HG03159 (cell line): Measurements from ENCODE around the gene TRIM26.
"Not testable (repeated sequence)": the region's sequence is repeated elsewhere in the genome, so short reads cannot be mapped to it uniquely, and the experiment has no call there.

Source experiments
- ATAC-seq: cut with Tn5 transposase; IDR thresholded peaks from one replicate; pipeline ENCODE4 v1.9.1; 2021; ENCODE audit warnings: mild to moderate bottlenecking, moderate library complexity; ENCODE audit not compliant: unreplicated experiment

TRIM26 gene

DNA sequence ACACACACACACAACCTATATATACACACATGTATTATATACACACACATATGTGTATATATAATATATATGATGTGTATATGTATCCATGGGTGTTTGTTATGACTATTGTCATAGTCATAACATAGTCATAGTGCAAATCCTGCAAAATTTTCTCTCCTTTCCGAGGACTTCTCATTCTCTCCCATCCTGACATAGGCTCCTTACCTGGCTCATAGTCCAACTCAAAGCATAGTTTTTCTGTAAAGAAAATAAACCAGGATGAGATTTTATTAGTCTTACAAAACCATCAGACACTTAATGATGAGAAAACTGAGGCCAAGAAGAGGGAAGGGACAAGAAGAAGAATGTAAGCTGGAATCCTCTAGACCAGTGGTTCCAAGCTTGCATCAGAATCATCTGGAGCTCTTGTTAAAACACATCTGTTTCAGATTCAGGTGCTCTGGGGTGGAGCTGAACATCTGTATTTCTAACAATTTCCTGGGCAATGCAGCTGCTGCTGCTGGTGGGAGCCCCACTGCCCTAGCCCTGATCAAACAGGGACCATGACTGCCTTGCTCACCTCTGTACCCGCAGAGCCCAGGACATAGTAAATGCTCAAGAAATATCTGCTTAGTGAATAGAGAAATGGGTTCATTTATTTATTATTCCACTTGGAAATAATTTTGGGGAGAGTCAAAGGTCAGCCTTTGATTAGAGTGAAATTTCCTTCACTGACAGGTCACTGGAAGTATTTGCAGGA lies 57.5 kb downstream of the TRIM26 start:
- ATAC-seq: no peak

DNA sequence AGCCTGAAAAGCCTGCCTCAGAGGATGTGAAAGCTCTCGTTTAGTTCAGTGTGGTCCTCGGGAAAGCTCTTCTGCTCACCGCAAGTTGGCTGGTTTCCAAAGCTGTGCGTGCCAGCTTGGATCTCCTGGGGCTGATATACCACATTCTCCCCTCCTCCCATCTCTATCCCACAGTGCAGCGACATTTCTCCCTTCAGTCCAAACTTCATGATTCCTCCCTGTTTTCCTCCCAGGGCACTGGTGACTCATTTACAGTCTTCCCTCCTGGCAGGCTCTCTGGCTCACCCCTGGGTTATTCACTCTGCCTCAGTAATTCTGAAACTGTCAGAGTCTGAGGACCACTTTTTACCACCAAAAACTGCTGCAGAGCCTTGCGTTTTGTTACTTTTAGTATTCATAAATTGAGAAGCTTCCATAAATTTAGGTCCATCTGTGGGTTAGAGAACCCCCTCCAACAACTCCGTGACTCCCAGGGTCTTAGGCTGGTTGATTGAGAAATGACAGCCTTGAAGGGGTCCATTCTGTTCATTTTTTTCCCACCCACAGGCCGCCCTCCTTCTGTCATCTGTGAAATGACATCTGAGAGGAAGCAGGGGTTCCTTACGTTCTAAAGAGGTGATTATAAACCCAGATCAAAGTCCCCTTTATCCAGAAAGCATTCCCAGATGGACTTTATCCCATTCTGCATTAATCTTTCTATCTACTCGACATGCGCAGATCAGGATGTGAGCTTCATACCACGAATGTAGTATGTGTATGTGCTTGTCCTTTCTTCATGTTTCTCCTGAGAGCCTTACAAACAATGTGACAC lies 58.3 kb downstream of the TRIM26 start:
- ATAC-seq: no peak

DNA sequence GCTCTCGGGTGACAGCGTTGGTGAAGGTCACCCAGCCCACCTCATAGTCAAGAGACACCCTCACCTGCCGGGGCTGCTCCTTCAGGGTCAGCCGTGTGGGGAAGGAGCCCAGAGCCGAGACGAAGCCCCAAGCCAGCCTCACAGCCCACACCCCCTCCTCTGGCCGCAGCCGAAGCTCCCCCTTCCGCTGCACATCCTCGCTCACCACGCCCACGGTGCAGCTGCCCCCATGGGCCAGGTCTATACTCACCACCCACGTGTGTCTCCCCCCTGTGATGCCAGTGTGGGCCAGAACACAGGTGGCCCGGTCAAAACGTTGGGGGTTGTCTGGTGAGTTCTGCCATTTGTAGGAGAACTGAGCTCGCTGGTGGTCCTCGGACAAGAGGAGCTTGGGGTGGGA lies 59.1 kb downstream of the TRIM26 start:
- ATAC-seq: no peak

DNA sequence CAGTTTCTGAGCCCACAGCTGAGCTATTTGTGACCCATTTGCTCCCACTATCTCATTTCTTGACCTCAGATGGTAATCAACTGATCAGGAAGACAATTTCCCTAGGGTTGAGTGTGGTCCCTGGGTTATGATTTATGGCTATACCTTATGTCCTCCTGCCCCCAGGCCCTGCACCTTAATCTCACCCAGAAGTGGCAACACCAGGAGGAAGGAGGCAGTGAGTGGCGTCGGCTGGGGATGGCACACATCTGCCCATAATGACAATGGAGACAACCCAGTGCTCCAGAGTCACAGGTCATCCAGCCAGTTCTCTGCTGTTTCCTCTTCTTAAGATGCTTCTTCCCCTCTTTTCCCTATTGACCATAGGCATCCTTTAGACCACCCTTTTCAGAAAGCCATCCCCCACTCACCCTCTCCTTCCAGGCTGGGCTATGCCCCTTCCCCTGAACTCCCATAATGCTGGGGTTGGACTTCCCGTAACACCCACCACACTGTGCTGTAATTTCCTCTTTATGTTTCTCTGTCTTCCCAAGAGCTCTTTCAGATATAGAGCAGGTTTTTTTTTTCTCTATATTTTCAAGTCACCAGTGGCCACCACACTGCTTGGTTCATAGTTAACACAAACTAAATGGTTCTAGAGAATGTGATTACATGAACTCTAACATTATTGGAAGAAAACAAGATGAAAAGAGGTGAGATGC lies 60.1 kb downstream of the TRIM26 start:
- no peak for ATAC-seq

DNA sequence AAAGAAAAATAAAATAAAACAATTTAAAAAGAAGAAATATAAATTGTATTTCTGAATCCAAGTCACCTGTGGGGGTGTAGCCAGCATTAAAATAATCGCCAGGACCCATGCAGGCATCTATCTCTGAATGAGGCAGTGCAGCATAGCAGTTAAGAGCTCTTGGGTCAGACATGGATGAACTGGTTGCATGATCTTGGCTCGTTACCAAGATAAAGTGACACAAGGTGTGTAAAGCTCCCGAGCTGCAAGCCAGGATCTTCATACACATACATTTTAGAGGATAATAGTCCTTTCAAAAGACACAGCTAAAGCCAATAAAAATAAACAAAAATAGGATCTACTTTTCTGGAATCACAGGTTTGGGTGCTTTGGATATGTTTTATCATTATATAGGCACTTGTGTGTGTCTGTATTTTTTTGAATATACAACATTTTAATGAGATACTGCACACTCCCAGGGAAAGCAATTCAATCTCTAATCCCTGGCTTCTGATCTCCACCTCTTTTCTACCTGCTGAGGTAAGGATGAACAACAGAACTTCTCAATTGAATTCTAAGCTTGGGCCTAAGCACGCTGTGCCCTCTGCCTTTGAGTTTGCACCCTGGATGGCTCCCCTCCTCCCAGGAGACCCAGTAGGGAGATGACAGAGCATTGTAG lies 61.1 kb downstream of the TRIM26 start:
- no peak for ATAC-seq

DNA sequence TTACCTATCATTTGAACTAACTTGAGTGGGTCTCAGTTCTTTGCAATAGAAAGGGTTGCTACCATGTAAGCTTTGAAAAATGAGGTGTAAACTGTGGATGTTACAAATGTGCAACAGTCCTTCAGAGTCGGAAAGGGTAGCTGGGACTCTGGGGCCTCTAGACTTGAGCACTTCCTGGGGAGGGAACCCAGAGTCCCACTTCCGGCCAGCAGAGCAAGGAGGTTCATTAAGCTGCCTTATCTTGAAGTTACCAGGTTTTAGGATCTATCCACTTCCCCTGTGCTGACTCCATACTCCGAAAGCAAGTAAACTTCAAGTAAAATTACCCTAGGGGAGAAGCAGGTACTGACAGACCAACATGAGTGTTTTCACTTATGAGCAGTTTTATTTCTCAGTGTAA lies 61.6 kb downstream of the TRIM26 start:
- no peak for ATAC-seq

DNA sequence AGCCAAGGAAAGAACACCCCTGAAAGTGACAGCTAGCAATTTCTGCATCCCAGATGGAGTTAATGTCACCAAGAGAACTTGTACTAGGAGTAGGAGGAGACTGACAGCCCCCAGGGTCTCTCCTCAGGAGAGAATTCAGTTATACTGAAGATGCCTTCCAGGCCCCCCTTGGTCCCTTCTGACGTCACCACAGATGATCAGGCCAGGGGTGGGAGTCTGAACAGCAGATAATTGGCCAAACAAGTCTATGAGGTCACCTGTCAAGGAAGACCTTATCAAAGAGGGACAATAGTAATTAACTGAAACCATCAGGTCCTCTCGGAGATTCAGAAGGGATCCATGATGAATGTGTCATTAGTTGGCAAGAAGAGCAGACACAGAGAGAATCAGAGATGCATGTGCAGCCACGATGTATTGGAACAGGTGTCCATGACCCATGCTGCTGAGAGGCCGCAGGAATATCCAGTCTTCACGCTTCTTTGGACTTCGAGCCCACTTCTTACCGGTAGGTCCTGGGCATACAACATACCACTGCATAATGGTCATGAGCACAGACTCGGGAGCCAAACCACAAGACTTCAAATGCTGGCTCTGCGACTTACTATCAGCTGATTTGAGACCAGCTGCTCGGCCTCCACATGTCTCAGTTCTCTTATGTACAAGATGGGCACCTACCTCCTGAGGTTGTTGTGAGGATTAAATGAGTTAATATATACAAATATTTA lies 62.4 kb downstream of the TRIM26 start:
- ATAC-seq: no peak

DNA sequence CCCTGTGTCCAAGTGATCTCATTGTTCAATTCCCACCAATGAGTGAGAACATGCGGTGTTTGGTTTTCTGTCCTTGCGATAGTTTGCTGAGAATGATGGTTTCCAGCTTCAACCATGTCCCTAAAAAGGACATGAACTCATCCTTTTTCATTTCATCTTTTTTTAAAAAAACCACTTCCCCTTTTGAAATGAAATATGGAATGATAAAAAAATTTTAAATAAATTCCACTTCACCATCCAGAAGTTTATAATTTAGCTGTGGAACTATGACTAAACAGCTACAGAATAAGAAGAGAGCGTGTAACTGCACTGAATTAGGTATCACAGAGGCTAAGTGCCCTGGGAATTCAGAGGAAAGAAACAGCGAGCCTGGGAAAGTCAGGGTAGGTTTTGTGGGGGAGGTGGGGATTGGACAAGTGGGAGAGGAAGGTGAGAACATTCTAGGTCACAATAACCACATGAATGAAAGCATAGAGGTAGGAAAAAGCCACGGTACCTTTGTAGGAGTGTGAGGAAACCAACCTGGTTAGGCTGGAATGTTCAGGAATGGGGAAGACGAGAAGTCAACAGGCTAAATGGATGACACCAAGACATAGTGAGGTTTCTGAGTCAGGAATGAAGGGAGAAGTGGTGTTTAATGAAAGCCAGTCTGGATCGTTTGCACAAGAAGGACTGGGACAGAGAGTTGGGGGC lies 63.2 kb downstream of the TRIM26 start:
- no peak for ATAC-seq

DNA sequence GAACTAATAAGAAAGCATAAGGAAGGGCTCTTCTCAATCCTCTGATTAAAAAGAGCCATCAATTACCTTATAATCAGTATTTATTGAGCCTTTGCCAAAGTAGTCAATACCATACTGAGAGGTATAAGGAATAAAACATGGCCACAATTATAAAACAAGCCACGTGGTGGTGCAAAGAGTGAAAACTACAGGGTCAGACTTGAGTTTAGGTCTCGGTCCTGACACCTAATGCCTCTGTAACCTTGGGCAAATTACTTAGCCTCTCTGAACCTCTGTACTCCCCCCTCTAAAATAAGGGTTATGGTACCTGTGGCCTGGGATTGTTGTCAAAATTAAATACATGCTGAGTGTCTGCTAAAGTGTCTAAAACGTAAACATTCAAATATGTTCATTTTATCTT lies 64.0 kb downstream of the TRIM26 start:
- ATAC-seq: no peak

DNA sequence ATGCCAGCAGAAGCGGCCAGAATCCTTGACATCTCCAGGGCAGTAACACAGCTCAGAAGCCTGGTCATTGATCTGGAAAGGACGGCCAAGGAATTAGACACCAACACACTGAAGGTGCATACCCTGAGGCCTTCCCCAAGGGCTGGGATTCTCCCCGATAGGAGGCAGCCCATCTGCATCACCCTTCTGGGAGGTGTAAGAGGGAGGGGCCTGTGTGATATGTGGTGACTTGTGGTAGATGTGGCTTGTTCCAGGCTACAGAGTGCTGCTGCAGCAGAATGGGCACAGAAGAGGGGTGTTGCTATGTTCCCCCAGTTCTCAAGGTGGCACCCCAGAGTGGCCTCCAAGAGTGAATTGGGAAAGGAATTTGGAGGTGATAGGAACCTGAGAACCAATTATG lies 66.1 kb downstream of the TRIM26 start:
- no peak for ATAC-seq

DNA sequence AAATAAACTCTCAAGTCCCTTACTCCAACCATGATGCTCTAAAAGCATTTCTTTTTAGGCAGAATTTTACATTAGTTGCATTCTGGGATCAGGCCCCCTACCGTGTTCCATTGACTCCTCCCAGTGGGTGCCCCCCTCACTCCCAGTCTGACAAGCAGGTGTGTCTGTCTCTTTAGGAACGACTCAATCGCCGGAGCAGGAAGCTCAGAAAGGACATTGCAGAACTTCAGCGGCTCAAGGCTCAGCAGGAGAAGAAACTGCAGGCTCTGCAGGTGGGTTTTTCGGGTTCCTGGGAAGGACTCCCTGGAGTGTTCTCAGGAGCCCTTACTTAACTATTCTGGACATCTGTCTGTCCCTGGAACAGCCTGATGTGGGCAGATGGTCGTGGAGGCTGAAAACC lies 67.4 kb downstream of the TRIM26 start:
- no peak for ATAC-seq

DNA sequence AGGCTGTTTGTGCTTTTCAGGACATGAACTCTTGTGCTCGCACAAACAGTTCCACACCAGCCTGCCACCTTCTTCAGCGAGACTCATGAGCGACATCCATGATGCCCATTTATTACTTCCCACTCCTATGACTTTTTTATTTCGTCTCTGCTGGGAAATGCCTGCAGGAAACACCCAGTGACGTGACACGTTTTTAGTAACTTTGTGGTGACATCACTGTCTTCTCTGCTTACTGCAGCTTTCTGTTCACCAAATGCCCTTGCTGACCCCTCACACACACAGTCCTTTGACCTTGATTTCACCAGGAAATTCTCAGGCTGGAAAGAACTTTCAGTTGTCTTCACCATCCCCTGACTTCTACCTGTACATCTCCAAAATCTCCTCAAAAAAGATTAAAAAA lies 68.4 kb downstream of the TRIM26 start:
- ATAC-seq: no peak

DNA sequence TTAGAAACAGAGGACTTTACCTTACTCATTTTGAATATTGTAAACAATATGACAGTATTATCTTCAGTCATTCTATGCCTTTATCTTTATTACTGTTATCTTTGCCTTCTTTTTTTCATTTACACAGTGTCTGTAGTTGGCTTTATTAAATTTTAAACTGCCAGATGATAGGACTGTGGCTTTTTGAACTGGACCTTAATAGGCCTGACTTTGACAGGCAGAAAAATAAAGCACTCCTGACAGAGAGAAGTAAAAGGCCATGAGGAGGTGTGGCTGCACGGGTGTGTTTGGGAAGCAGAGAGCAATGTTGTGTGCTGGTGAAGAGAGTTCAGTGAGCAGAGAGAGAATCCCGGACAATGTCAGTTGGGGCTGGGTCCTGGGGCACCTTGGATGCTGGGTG lies 69.4 kb downstream of the TRIM26 start:
- ATAC-seq: no peak

DNA sequence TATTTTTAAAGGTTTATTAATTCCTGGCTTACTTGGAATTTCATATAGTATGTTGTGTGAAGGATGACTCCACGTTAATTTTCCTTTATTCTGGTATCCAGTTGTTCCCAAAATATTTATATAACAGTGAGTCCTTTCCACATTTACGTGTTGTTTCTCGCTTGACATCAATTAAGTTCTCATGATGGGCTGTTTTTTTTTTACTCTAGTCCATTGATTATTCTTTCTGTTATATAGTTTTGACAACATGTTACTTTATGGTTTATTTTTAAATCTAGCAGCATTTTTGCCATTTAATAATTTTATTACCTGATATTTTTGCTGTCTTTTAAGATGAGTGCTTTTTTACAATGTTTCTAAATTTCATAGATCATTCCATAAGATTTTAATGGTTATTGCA lies 70.5 kb downstream of the TRIM26 start:
- no peak for ATAC-seq

DNA sequence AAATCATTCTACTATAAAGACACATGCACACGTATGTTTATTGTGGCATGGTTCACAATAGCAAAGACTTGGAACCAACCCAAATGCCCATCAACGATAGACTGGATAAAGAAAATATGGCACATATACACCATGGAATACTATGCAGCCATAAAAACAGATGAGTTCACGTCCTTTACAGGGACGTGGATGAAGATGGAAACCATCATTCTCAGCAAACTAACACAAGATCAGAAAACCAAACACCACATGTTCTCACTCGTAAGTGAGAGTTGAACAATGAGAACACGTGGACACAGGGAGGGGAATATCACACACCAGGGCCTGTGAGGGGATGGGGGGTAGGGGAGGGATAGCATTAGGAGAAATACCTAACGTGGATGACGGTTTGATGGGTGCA lies 73.0 kb downstream of the TRIM26 start:
- ATAC-seq: not testable (repeated sequence)

DNA sequence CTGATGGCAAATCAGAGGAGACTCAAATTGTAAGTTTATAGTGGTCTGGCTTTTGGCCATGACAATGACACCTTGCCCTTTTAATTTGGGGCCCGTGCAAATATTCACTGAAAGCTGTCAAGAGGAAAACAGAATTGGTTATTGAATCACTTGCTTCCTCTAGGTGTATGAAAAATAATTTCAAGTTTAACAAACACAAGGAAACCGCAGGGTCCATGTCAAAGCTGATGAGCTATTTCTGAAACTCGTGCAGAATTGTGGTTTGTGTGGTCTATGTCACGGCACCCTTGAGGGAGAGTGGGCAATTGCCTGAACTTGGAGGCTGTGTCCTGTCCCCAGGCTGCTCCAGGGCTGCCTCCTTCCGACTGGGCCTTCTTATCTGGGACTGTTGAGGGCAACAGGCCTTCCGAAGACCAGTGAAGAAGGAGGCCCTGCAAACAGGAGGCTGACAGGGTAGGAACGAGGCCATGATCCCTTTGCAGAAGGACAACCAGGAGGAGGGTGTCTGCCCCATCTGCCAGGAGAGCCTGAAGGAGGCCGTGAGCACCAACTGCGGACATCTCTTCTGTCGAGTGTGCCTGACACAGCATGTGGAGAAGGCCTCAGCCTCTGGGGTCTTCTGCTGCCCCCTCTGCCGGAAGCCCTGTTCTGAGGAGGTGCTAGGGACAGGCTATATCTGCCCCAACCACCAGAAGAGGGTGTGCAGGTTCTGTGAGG lies 76.5 kb downstream of the TRIM26 start:
- ATAC-seq: no peak

DNA sequence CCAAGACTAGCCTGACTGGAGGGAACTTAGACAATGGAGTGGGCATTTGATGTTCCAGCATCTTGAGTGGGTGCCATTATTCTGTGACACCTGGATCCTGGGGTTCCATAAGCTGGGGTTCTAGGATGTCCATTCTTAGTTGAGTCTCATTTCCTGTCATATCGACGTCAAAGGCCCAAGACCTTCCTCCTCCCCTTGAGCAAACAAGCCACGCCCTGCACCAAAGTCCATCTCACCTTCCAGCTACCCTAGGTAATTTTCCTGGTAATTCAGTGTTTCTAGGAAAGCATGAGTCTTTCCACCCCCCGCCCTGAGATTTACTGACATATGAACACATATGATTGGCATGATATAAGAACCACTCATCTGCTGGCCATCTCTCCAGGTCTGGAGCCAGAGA lies 77.4 kb downstream of the TRIM26 start, which contains the start of gene TRIM40:
Gene TRIM40, plus strand, starts transcription at position 384 of the 400 bp plus-strand sequence. CDS start 897 bp downstream, outside the sequence.
- no peak for ATAC-seq

DNA sequence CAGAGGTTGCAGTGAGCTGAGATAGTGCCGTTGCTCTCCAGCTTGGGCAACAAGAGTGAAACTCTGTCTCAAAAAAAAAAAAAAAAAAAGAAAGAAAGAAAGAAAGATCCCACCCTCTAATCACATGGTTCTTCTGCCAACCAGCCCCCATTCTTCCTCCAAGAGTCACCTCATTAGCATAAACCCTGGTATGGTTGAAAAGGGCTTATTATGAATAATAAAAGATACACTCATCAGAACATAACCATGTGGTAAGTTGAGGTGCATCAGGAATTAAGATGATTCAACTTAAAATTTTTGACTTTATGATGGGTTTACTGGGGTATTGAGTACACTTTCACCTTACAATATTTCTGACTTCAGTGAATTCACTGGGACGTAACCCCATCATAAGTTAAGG lies 78.1 kb downstream of the TRIM26 start:
- ATAC-seq: no peak
